UCSD-AML1 (cell line): ENCODE data around the gene USP47.

Experiments
- DNase-seq: peaks from one replicate; lab custom pipeline; 2025; ENCODE audit not compliant: unreplicated experiment; lab: John Stamatoyannopoulos, UW

USP47 gene

GRCh38 chr11:11979488-11980117 is 137.8 kb downstream of the USP47 start:
- no peak for DNase-seq

- no peak for DNase-seq
Observed at GRCh38 chr11:11980200-11980599, 138.4 kb downstream of the USP47 start.

- no peak for DNase-seq
Observed at GRCh38 chr11:11980841-11981308, 139.1 kb downstream of the USP47 start.

- no peak for DNase-seq
Observed at GRCh38 chr11:11981364-11981763, 139.6 kb downstream of the USP47 start.

- DNase-seq: no peak
Observed at GRCh38 chr11:11981840-11982239, 140.1 kb downstream of the USP47 start.

GRCh38 chr11:11982461-11982860 is 140.7 kb downstream of the USP47 start:
- DNase-seq: no peak

GRCh38 chr11:11982975-11983374 is 141.2 kb downstream of the USP47 start:
- no peak for DNase-seq

GRCh38 chr11:11983427-11983826 is 141.7 kb downstream of the USP47 start:
- DNase-seq: no peak

GRCh38 chr11:11984563-11984962 is 142.8 kb downstream of the USP47 start:
- DNase-seq: no peak

- no peak for DNase-seq
Observed at GRCh38 chr11:11985016-11985715, 143.4 kb downstream of the USP47 start.

GRCh38 chr11:11985954-11986949 is 144.5 kb downstream of the USP47 start:
- DNase-seq: no peak

GRCh38 chr11:11987503-11988022 is 145.8 kb downstream of the USP47 start:
- no peak for DNase-seq

- no peak for DNase-seq
Observed at GRCh38 chr11:11988099-11988651, 146.4 kb downstream of the USP47 start.

GRCh38 chr11:11988681-11989261 is 147.0 kb downstream of the USP47 start:
- no peak for DNase-seq

- DNase-seq: no peak
Observed at GRCh38 chr11:11989774-11990744, 148.3 kb downstream of the USP47 start.

- no peak for DNase-seq
Observed at GRCh38 chr11:11992257-11993212, 150.8 kb downstream of the USP47 start.

- DNase-seq: no peak
Observed at GRCh38 chr11:11993839-11994238, 152.1 kb downstream of the USP47 start.

GRCh38 chr11:11995601-11996000 is 153.8 kb downstream of the USP47 start:
- DNase-seq: no peak
